CMK (cell line): ENCODE measurements around the gene ITPR1.

ENCODE experiments used
- DNase-seq: peaks from one replicate; pipeline ENCODE4 v3.0.0-alpha.2; 2010; ENCODE audit warnings: low read depth

ITPR1 gene

DNA sequence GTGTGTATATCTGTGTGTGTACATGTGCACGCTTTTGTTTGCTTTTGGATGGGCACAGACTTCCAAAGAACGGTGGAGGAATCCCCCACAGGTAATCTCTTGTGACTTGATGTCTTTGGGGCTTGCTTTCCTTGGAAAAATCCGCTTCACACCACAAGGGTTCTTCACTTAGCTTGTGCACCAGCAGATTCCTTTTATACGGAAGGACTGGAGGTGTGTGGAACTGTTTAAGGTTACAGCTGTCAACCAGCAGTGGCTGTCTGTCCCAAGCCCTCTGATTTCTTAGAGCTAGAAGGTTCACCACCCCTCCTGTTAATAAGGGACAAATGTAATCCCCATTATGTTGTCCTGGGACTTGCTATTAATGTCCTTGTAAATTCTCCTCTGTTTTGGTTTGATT, 193.5 kb downstream of the ITPR1 start:
- DNase-seq, result no peak

DNA sequence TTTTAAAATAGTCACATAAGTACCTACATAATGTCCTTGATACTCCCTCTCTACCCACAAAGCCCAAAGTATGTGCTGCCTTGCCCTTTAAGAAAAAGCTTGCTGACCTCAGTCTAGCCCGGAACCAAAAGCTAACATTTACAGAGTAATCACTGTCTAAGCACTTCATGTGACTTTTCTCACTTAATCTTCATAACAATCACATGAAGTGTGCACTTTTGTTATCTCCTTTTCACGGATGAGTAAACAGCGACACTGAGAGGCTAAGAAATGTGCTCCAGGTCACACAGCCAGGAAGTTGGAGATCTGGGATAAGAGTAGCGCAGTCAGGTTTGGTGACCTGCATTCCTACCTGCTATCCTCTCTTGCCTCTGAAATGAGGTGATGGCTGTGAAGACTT, 194.0 kb downstream of the ITPR1 start:
- DNase-seq, result no peak

DNA sequence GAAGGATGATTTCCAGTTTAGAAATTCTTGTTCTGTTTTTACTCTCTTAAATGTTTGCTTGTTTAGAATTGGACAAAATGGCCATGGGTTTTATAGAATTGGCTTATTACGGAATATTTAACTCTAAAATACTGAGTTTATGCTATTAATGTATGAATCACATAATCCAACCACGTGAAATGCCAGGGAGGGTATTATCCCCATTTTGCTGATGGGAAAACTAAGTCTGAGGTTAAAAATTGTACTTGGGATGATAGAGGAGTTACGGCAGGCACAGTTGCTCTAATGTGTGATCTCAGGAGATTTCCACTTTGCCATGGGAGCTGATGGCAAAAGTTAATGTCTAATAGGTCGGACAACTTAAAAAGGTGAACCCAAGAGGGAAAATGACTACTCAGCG, 194.4 kb downstream of the ITPR1 start:
- no peak for DNase-seq

DNA sequence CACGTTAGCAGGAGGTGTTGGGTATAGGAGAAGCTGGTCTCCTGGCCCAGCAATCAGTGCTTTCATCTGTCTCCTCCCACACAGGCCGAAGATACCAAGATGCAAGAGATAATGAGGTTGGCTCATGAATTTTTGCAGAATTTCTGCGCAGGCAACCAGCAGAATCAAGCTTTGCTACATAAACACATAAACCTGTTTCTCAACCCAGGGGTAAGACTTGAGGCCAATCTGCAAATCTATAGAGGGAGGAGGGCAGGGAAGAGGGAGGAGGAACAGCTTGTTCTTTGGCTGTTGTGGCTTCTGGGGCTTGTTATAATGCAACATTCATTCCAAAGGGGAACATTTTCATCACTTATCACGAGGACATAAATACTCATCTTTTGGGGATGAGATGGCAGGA, 195.3 kb downstream of the ITPR1 start:
- DNase-seq, result no peak

DNA sequence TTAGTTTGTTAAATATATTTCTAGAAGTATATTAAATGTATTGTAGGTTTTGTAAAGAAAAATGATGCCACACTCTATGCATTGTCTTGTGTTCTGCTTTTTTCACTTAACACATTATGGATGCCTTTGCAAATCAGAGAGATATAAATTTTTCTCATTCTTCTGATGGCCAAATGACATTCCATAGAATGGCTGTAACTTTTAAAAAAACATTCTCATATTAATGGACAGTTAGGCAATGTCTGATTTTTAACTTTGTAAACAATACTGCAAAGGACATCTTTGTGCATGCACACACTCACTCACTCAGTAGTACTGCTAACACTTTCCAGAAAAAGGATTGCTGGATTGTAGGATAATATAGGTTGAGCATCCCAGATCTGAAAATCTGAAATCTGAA, 195.9 kb downstream of the ITPR1 start:
- no peak for DNase-seq

DNA sequence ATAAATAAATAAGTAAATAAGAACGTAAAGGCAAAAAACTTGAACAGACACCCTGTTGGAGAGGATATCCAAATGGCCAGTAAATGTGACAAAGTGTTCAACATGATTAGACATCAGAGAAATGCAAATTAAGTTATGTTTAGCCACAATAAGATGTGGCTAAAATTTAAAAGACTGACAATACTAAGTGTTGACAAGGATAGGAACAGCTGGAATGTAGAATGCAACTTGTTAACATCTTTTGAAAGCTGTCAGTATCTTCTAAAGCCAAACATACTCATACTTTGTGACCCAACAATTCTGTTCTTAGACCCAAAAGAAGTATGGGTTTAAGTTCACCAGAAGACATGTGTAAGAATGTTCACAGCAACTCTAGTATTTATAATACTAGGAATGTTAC, 197.1 kb downstream of the ITPR1 start:
- no peak for DNase-seq

DNA sequence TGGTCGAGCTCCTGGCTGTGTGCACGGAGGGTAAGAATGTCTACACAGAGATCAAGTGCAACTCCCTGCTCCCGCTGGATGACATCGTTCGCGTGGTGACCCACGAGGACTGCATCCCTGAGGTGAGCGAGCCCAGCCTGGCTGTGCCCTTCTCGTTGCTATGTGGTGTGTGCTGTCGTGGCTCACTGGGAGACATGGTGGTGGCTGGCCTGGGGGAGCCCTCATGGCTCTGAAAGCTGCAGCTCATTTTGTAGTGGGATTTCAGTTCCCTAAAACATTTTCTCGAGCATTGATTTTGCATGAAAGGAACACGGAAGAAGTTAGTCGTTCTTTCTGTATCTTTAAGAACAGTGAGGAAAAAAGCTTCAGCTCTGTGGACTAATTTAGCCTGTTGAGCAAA, 200.5 kb downstream of the ITPR1 start:
- DNase-seq, result no peak

DNA sequence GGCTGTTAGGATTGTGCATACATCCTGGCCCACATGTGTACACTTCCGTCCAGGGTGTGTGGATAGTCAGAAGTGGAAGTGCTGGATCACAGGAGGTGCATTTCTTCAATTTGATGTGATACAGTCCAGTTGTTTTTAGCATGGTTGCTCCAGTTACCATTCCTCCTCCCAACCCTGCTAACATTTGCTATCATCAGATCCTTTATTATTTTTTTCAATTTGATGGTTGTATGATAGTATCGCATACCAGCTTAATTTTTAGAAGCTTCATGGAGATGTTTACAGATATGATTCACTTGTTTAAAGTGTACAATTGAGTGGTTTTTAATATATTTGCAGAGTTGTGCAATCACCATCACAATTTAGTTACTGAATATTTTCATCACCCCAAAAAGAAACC, 202.7 kb downstream of the ITPR1 start:
- no peak for DNase-seq

DNA sequence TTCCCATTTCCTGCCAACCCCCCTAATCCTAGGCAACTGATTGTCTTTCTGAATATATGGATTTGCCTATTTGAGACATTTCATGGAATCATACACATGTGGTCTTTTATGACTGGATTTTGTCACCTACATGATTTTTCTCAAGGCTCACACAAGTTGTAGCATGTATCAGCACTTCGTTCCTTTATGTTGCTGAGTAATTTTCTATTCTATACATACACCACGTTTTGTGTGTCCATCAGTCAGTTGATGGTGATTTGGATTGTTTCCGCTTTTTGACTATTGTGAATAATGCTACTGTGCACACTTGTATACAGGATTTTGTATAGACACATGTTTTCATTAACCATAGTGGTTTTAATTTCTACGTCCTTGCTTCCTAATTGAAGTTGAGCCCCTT, 203.1 kb downstream of the ITPR1 start:
- no peak for DNase-seq

DNA sequence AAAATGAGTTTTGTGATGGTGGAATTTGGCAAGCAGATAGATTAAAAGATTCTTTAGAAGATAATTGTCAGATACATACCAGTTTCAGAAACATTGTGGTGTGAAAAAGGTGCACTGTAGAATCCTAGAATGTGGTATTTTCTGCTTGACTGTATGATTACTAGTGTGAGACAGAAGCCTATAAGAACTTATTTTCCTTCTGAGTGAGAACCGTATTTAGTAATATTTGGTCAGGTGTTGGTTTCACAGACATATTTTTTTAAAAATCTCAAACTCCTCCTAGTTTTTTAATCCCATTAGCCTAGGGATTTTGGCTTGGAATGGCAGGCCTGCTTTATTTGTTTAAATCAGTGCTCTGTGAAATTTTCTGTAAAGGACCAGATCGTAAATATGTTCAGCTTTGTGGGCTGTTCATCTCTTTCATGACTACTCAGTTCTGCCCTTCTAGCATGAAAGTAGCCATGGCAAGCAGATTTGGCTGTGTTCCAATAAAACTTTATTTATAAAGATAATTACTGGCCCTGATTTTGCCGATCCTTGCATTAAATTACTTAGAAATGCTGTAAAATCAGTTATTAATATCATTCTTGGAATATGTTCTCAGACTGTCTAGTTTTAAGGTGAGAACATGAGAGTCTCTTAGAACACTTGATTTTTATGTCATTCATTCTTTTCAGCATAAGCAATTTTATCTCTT, 205.1 kb downstream of the ITPR1 start:
- DNase-seq, result no peak

DNA sequence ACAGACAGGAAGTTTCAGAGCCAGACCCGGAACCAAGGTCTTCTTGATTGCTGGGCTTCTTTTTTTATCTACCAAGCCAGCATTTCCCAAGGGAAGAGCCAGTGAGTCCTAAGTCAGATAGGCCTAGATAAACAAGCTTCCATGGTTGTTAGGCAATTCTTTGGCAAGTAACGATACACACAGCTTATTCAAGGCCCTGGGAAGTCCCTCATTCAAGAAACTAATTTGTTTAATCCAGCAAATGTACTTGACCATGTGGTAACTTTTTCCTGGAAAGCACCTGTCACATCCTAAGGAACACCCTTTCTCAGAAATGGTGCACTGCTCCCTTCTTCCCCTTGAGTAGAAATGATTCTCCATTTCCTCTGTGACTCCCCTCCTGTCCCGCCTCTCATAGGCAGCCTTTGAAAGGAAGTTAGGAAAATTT, 209.9 kb downstream of the ITPR1 start:
- no peak for DNase-seq

DNA sequence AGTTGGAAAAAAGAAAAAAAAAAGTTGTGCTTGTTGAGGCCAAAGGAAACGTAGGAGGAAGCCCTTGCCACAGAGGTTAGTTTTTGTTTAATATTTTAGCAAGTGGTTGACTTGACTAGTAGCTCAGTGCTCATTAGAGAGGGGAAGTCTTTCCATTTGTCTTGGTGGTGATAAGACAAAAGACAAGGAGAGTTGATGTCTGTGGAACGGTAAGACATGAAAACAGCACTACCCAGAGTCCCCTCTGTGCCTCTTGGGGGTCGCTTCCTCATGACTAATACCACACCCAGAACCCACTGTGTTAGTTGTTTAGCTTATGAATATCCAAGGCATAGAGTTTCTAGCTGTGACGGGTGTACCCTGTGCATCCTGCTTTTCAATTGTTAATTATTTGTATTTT, 211.4 kb downstream of the ITPR1 start:
- peak; percentile 65 for DNase-seq

DNA sequence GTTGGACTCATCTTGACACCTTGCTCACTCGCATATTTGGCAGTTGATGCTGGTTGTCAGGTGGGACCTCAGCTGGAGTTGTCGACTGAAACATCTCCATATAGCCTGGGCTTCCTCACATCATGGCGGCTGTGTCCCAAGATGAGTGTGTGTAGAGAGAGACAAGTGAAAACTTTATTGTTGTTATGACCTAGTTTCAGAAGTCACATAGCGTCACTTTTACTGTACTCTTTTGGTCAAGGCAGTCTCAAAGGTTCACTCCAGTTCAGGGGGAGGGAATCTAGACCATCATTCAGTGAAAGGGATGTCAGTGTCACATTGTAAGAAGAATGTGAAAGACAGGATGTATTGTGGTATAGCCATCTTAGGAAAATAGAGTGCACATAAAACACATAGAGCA, 214.2 kb downstream of the ITPR1 start:
- DNase-seq, result no peak

DNA sequence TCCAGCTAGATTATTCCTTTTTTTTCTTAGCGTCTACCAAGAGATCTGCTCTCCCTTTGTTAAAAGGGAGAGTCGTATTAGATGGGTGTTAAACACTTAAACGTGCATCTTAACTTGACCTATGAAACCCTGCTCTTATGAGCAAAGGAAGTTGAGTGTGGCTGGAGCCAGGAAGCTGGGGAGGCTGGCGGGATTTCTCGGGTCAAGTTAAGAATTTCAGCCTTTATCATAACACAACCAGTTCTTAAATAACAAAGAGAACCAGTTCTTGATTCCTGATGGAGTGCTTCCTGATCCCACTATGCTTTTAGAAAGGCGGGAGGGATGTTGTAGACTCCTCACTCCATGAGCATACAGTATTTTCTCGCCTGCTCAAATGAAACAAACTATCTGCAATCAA, 215.1 kb downstream of the ITPR1 start:
- no peak for DNase-seq

DNA sequence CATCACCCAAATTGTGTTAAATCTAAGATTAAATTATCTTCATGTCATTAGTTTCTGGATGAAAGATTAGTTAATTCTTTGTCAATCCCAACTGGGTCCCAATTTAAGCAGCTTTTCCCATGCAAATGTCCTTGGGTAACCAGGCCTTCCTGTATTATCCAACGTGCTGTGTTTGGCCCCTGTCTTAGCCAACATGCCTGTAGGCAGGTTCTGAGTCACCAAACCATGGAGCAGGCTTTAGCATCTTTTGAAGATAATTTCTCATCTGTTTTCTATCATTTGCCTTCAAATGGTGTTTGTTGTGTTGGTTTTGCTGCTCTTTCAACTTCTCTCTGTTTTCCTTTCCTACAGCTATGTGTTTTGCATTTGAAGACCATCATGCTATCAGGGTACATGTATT, 216.2 kb downstream of the ITPR1 start:
- no peak for DNase-seq

DNA sequence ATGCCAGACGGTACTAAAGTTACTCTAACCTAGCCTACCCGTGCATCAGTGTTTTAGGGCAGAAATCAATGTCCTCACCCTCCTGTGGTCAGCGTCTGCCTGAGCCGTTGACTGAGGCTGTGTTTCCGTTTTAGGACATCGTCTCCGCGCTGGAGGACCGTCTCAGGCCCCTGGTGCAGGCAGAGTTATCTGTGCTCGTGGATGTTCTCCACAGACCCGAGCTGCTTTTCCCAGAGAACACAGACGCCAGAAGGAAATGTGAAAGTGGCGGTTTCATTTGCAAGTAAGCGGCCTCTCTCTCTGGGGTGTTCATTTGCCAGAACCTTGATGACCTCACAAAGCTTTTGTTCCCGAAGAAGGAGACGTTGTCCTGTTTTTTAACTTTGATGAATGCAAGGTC, 217.0 kb downstream of the ITPR1 start:
- no peak for DNase-seq

DNA sequence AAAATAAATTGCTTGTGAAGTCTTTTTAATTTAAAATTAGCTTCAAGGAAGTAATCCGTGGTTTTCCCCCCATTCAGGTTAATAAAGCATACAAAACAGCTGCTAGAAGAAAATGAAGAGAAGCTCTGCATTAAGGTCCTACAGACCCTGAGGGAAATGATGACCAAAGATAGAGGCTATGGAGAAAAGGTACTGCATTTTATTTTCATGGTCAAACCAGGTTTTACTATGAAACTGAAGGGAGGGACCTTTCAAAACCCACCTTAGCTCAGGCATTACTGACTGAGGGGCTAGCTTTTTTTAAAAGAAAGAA, 218.5 kb downstream of the ITPR1 start:
- no peak for DNase-seq

DNA sequence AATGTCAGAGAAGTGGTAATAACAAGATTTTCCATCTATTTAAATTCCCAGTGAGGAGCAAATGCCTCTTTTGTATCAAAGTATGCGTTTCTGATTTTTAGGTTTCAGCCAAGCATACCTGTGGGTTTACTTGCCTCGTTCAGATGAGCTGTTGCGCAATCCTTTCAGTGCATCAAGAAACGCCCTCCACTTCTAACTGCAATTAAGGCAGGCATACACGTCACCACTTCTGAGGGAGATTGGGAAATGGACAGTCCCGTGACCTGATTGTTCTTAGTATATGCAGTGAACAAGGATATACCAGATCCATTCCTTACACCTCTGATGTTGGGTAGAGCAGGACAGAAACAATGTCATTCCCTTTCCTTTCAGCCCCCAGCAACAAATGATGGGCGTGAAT, 219.0 kb downstream of the ITPR1 start:
- DNase-seq, result no peak

DNA sequence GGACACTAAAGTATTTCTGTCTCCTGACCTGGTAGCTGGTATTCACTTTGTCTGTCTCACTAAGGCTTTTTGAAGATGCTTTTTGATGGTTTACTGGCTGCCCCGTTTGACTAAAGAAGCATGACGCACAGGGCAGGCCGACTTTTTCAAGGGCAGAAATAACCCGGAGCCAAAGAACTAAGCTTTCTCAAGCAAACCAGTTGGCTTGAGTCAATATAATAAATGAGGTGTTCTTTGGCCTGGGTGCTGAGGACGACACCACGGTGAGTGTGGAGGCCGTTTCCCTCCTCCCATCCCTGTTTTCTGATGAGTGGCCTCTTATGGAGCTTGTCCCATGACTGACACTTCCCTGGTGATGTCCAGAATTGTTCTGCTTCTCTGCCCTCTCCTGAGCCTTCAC, 220.9 kb downstream of the ITPR1 start:
- DNase-seq, result no peak

DNA sequence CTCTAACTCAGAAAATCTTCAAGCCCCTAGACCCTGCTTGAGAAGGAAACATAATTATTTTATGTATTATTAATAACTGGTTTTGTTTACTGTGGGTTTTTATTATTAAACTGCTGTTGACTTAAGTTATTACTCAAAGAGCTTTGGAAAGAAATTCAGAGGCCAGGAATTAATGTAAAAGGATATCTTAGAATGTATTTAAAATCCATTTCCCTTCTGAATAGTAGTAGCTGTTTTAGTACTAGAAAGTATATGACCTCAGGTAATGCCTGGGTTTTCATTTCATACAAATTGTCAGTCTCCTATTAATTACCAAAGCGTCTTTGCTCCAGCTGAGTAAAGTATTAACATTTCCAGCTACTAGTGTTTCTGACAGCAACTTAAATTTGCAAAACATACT, 223.1 kb downstream of the ITPR1 start:
- DNase-seq, result no peak

DNA sequence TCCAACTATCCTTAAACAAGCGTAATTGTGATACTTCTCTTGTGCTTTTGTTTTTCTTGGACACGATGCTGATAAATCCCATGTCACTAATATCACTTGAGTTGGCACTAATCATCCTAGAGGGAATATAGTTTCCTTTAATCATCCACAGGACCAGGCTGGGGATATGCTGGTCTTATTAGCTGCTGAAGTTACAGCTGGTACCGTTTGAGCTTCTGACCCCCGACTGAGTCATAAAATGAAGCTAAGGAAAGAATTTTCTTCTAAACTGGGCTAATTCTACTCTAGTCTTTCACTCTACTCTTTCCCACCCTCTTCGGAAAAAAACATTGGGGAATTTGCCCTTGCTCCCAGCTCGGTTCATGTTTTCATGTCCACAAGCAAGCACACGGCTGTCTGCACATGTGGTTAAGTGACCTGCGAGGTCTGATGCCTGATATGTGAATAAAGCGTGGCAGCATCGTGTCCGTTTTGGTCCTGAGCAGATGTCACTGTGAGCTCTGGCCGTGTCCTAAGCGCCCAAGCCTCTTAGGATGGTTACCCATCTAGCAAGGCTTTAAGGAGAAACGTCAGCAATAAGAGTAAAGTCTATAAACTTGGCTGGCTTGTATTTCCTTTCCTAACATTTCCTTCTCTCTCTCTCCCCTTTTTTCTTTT, 223.7 kb downstream of the ITPR1 start:
- no peak for DNase-seq

DNA sequence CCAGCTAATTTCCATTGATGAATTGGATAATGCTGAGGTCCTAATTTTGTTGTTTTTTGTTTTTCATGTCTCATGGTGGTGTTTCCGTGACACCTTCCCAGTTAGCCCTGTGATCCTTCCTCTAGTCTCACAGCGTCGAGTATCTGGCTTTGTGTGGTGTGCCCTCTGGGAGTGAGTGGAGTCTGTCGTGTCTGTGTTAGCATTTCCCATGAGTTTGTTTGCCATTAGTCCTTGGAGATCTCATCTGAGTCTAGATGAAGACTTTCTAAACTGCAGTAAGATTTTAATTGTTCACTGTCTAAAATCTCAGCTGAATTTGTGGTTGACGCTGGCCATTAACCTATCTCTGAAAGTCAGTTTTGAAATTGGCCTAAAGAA, 224.2 kb downstream of the ITPR1 start:
- DNase-seq, result no peak

DNA sequence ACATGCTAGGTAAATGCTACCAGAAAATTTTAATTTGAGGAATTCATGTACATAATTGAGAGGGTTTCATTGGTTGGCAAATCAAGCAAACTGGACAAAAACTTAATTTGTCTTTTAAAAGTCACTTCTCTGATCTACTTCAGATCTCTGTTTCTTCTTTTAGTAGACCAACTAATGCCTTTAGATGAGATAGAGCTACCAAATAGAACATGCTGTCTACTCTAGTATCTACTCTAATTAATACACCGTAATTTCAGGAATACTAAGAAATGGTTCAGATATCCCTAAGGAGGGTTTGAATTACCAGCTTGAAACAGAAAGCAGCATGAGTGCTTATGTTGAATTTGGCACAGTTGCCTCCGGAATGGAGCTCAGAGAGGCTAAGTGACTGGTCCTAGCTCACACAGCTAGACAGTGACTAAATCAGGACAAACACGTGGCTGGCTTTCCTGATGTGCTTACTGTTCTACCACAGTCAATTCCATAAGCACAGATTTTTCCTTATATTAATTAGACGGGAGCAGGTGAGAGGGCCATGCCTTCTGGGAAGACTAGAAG, 225.1 kb downstream of the ITPR1 start:
- no peak for DNase-seq

DNA sequence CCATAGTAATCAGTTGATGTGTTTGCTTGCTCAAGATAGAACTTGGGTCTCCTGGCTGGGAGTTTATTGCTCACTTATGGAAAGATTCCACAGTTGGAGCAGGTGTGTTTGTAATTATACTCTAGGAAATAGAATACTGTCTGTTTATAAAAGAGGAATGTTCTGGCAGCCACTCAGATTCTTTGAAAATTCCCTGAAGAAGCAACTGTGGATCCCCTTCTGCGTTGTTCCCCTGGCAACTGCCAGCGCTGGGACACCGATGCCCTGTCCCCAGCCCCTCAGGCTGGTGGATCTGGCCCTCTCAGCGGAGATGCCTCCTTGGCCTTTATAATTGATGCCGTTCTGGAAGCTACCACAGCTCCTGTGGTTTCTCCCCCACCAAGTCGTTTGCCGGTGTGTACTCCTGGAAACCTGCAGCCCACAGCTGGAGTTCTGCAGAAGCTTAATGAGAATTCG, 225.9 kb downstream of the ITPR1 start:
- DNase-seq, result no peak
